KMS-11 (cell line): Measurements from ENCODE around the gene USF1.
A peak's percentile ranks its signal among the peaks of the same experiment; 100 is the strongest.
"Not testable (repeated sequence)": the region's sequence is repeated elsewhere in the genome, so short reads cannot be mapped to it uniquely, and the experiment has no call there.

Experiments used
- H2AFZ ChIP-seq: fragments of 200-600 bp; sonication (generic); 2 replicates; pipeline ENCODE4 v1.6.1; 2016; ENCODE audit warnings: antibody characterized with exemption, mixed run types, low read depth
- H3K27ac ChIP-seq: fragments of 200-600 bp; sonication (generic); 2 replicates; pipeline ENCODE4 v1.6.1; 2016; ENCODE audit warnings: mild to moderate bottlenecking, mixed run types
- H3K27me3 ChIP-seq: fragments of 200-600 bp; sonication (generic); 2 replicates; pipeline ENCODE4 v1.6.1; 2017; ENCODE audit warnings: mild to moderate bottlenecking, low read depth, mixed run types, moderate library complexity; ENCODE audit not compliant: insufficient read depth
- H3K36me3 ChIP-seq: fragments of 200-600 bp; sonication (generic); 2 replicates; pipeline ENCODE4 v1.6.1; 2017; ENCODE audit warnings: mild to moderate bottlenecking, mixed run types; ENCODE audit not compliant: insufficient read depth
- H3K4me1 ChIP-seq: fragments of 200-600 bp; sonication (generic); 2 replicates; pipeline ENCODE4 v1.6.1; 2016; ENCODE audit warnings: mild to moderate bottlenecking, low read depth, mixed run types; ENCODE audit not compliant: poor library complexity, severe bottlenecking
- H3K4me2 ChIP-seq: fragments of 200-600 bp; sonication (generic); 2 replicates; pipeline ENCODE4 v1.7.0; 2016; ENCODE audit warnings: mild to moderate bottlenecking, mixed run types
- H3K4me3 ChIP-seq: fragments of 200-600 bp; sonication (generic); IDR thresholded peaks from 2 replicates; pipeline ENCODE4 v1.6.1; 2017; ENCODE audit warnings: low read depth, low read length, mixed read lengths; ENCODE audit not compliant: insufficient read depth
- H3K79me2 ChIP-seq: fragments of 200-600 bp; sonication (generic); 2 replicates; pipeline ENCODE4 v1.6.1; 2016; ENCODE audit warnings: low read depth, mixed run types; ENCODE audit not compliant: insufficient read depth
- H3K9ac ChIP-seq: fragments of 200-600 bp; sonication (generic); 2 replicates; pipeline ENCODE4 v1.6.1; 2016; ENCODE audit warnings: mild to moderate bottlenecking, mixed run types
- H4K20me1 ChIP-seq: fragments of 200-600 bp; sonication (generic); 2 replicates; pipeline ENCODE4 v1.6.1; 2016; ENCODE audit warnings: mild to moderate bottlenecking, mixed run types; ENCODE audit not compliant: insufficient read depth
- TF ChIP-seq, protein P1 (sequence below): fragments of 200-600 bp; sonication (generic); conservative IDR thresholded peaks from 2 replicates; pipeline ENCODE4 v1.6.1; 2017; ENCODE audit warnings: low read depth, mild to moderate bottlenecking, antibody characterized with exemption, low read length, moderate library complexity, mixed read lengths

The USF1 gene

DNA sequence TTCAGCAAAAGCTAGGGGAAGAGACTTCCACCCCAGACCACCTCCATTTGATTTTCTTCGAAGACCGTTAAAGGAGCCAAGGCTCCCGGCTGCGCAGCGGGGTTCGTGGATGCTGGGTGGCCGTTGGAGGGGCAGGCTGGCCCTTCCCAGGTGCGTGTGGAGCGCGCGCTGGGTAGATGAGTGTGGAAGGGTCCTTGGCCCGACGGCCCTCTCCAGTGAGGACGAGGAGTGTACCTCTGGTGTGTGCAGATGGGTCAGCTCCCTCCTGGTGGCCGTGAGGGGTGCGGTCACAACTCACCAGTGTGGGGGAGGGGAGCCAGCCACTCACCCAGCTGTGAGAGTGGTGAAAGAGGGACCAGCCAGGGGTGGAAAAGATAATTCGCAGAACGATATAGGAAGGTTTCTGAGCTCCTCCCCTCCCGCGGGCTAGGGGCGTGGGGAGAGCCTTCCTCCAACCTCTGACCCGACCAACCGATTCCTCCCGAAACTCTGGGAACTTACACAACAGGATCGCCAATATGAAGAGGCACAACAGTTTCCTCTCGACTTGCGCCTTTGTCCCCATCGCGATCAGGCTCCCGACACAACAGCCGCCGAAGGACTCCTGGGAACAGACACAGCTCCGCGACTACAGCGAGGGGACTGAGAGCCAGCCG lies 25.1 kb downstream of the USF1 start, which contains the start of gene F11R:
TSS of gene F11R (minus strand) at position 644 of the 656 bp plus-strand sequence. CDS start at position 565, 79 bp downstream.
- H2AFZ ChIP-seq: peak within 1 kb of the TSS; percentile 88
- H3K79me2 ChIP-seq: no peaks in the 10 kb centered on the region
- H4K20me1 ChIP-seq: no peaks in the 10 kb centered on the region
- peaks cover 10% of the 10 kb centered on the region; the same call in 1 of the 2 replicates for H3K27me3 ChIP-seq
- H3K4me3 ChIP-seq: peak within 1 kb of the TSS; percentile 99
- TF ChIP-seq, protein P1, sequence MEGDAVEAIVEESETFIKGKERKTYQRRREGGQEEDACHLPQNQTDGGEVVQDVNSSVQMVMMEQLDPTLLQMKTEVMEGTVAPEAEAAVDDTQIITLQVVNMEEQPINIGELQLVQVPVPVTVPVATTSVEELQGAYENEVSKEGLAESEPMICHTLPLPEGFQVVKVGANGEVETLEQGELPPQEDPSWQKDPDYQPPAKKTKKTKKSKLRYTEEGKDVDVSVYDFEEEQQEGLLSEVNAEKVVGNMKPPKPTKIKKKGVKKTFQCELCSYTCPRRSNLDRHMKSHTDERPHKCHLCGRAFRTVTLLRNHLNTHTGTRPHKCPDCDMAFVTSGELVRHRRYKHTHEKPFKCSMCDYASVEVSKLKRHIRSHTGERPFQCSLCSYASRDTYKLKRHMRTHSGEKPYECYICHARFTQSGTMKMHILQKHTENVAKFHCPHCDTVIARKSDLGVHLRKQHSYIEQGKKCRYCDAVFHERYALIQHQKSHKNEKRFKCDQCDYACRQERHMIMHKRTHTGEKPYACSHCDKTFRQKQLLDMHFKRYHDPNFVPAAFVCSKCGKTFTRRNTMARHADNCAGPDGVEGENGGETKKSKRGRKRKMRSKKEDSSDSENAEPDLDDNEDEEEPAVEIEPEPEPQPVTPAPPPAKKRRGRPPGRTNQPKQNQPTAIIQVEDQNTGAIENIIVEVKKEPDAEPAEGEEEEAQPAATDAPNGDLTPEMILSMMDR: peak; percentile 29; the same call in 1 of the 2 replicates
- H3K27ac ChIP-seq: no peak within 1 kb of the TSS
- peak within 1 kb of the TSS; percentile 37; the same call in 1 of the 2 replicates for H3K9ac ChIP-seq
- peak within 1 kb of the TSS; percentile 55 for H3K4me2 ChIP-seq
- no peaks in the 10 kb centered on the region for H3K36me3 ChIP-seq
- peaks cover 20% of the 10 kb centered on the region for H3K4me1 ChIP-seq

GRCh38 chr1:161019751-161020495 lies 25.9 kb downstream of the USF1 start:
- Histone ChIP-seq H3K79me2 (no peaks in the 10 kb centered on the region), H3K27ac (no peak overlapping the region), H2AFZ (peak overlapping the region; percentile 88)

GRCh38 chr1:161019111-161019660 lies 26.6 kb downstream of the USF1 start:
- not testable (repeated sequence) for H3K9ac ChIP-seq, H4K20me1 ChIP-seq, H3K4me3 ChIP-seq, H2AFZ ChIP-seq, H3K36me3 ChIP-seq, H3K79me2 ChIP-seq, H3K4me2 ChIP-seq, H3K27ac ChIP-seq
- H3K4me1 ChIP-seq: peaks cover 25% of the 10 kb centered on the region
- H3K27me3 ChIP-seq: peaks cover 10% of the 10 kb centered on the region; the same call in 1 of the 2 replicates

More at GRCh38 chr1:161019751-161020495, 25.9 kb downstream of the USF1 start:
- Histone ChIP-seq H3K4me2 (peak overlapping the region; percentile 55), H3K27me3 (peaks cover 10% of the 10 kb centered on the region; the same call in 1 of the 2 replicates), H3K4me1 (peaks cover 20% of the 10 kb centered on the region), H4K20me1 (no peaks in the 10 kb centered on the region), H3K4me3 (peak overlapping the region; percentile 99), H3K36me3 (no peaks in the 10 kb centered on the region), H3K9ac (peak overlapping the region; percentile 37; the same call in 1 of the 2 replicates)
- TF ChIP-seq, protein P1: no peak

DNA sequence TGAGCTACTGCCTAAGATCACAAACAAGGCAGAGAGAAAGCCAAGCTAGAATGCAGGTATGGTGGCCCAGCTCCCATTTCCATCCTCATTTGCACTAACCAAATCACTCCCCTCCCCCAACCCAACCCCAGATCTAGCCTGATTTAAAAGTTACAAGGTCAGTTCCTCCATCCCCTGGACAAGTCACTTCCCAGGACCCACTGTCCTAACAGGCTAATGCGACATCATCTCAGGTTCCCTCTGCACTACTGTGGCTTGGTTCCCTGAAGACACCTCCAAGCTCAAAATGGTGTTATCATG lies 27.2 kb downstream of the USF1 start:
- Histone ChIP-seq H4K20me1 (no peaks in the 10 kb centered on the region), H3K27ac (no peak overlapping the region), H3K79me2 (no peaks in the 10 kb centered on the region), H2AFZ (no peak overlapping the region), H3K4me2 (no peak overlapping the region), H3K4me1 (peaks cover 31% of the 10 kb centered on the region), H3K36me3 (no peaks in the 10 kb centered on the region), H3K27me3 (peaks cover 10% of the 10 kb centered on the region; the same call in 1 of the 2 replicates), H3K9ac (no peak overlapping the region), H3K4me3 (no peak overlapping the region)
- TF ChIP-seq, protein P1: no peak
